IMR-90 (cell line): ENCODE data around the gene CPOX. TPM values are rescaled to one million over a fixed set of nuclear protein-coding genes. Genes with fewer than 3 reads are reported as not detected.

Source experiments
- ATAC-seq: fragments of 200-7000 bp; cut with Tn5 transposase; 2 replicates; pipeline ENCODE4 v1.9.1; 2020; ENCODE audit warnings: low read depth, mild to moderate bottlenecking, moderate library complexity
- BruUV-seq: library from RNA; stranded (reverse); fragments of 400-500 nt; replicated peaks from 2 replicates; lab custom pipeline; 2021; lab: Mats Ljungman, UMichigan
- CTCF ChIA-PET: fragments of 300-600 bp; formaldehyde crosslinking; extraction: SDS; loops from one replicate; lab custom pipeline; 2021; ENCODE audit warnings: antibody characterized with exemption; lab: Yijun Ruan, JAX
- POLR2A ChIA-PET: fragments of 300-600 bp; sonication (Branson Sonifier 250); formaldehyde crosslinking; loops from one replicate; lab custom pipeline; 2022; ENCODE audit warnings: antibody characterized with exemption; ENCODE audit not compliant: unreplicated experiment; lab: Charles Lee
- DNase-seq: peaks from one replicate; pipeline ENCODE4 v3.0.0; 2013
- H2AFZ ChIP-seq: replicated peaks from 2 replicates; pipeline ENCODE3; 2013; ENCODE audit warnings: low read length, mild to moderate bottlenecking; ENCODE audit not compliant: poor library complexity
- H2AK5ac ChIP-seq: 2 replicates; pipeline ENCODE4 v1.6.1; 2013; ENCODE audit warnings: low read depth, low read length, inconsistent platforms
- H2AK9ac ChIP-seq: replicated peaks from 2 replicates; pipeline ENCODE3; 2013; ENCODE audit warnings: mild to moderate bottlenecking, low read depth, low read length, moderate library complexity; ENCODE audit not compliant: poor library complexity
- H2BK120ac ChIP-seq: 2 replicates; pipeline ENCODE4 v1.6.1; 2013; ENCODE audit warnings: low read depth, low read length, inconsistent platforms
- H2BK15ac ChIP-seq: 3 replicates; pipeline ENCODE4 v1.6.1; 2013; ENCODE audit warnings: low read depth, low read length, inconsistent platforms
- H2BK20ac ChIP-seq: 2 replicates; pipeline ENCODE4 v1.6.1; 2013; ENCODE audit warnings: low read depth, mild to moderate bottlenecking, inconsistent platforms, low read length, moderate library complexity
- H2BK5ac ChIP-seq: 2 replicates; pipeline ENCODE4 v1.6.1; 2013; ENCODE audit warnings: mild to moderate bottlenecking, low read depth, low read length, inconsistent platforms; ENCODE audit not compliant: poor library complexity, severe bottlenecking
- H3K14ac ChIP-seq: replicated peaks from 2 replicates; pipeline ENCODE4 v1.6.1; 2013; ENCODE audit warnings: low read depth, low read length, inconsistent platforms
- H3K18ac ChIP-seq: 2 replicates; pipeline ENCODE4 v1.6.1; 2013; ENCODE audit warnings: low read depth, low read length, control low read depth
- H3K23ac ChIP-seq: 2 replicates; pipeline ENCODE4 v1.6.1; 2013; ENCODE audit warnings: low read depth, low read length, inconsistent platforms
- H3K27ac ChIP-seq: 2 replicates; pipeline ENCODE4 v1.5.1; 2013; ENCODE audit warnings: mild to moderate bottlenecking, control low read depth, low read length; ENCODE audit not compliant: insufficient read depth
- H3K27me3 ChIP-seq: 2 replicates; pipeline ENCODE4 v1.6.1; 2013; ENCODE audit warnings: low read length; ENCODE audit not compliant: control insufficient read depth, insufficient read depth
- H3K36me3 ChIP-seq: 2 replicates; pipeline ENCODE4 v1.6.1; 2013; ENCODE audit warnings: low read length, mixed read lengths; ENCODE audit not compliant: control insufficient read depth, insufficient read depth
- H3K4ac ChIP-seq: 2 replicates; pipeline ENCODE4 v1.6.1; 2013; ENCODE audit warnings: low read depth, low read length, inconsistent platforms
- H3K4me1 ChIP-seq: 2 replicates; pipeline ENCODE4 v1.6.1; 2013; ENCODE audit warnings: low read length, mixed read lengths; ENCODE audit not compliant: control insufficient read depth, insufficient read depth
- H3K4me2 ChIP-seq: 2 replicates; pipeline ENCODE4 v1.6.1; 2013; ENCODE audit warnings: low read depth, mild to moderate bottlenecking, control low read depth, low read length, moderate library complexity
- H3K4me3 ChIP-seq: 2 replicates; pipeline ENCODE4 v1.5.1; 2013; ENCODE audit warnings: low read depth, mild to moderate bottlenecking, control low read depth, low read length, moderate library complexity; ENCODE audit not compliant: insufficient read depth
- H3K56ac ChIP-seq: 2 replicates; pipeline ENCODE4 v1.6.1; 2013; ENCODE audit warnings: low read length, inconsistent platforms; ENCODE audit not compliant: insufficient read depth; ENCODE audit errors: extremely low read depth
- H3K79me1 ChIP-seq, 2 experiments: 2 replicates each; pipeline ENCODE4 v1.6.1; 2013; ENCODE audit warnings: low read length in 2 of 2, inconsistent platforms in 1 of 2, low read depth in 1 of 2
- H3K9ac ChIP-seq: 2 replicates; pipeline ENCODE4 v1.6.1; 2013; ENCODE audit warnings: low read depth, low read length, control low read depth
- H3K9me1 ChIP-seq: 2 replicates; pipeline ENCODE4 v1.6.1; 2013; ENCODE audit warnings: low read length, inconsistent platforms; ENCODE audit not compliant: insufficient read depth
- H3K9me3 ChIP-seq: 2 replicates; pipeline ENCODE4 v1.6.1; 2013; ENCODE audit warnings: low read length; ENCODE audit not compliant: control insufficient read depth, insufficient read depth
- H4K20me1 ChIP-seq: 2 replicates; pipeline ENCODE4 v1.6.1; 2013; ENCODE audit warnings: low read length, inconsistent platforms; ENCODE audit not compliant: insufficient read depth
- H4K5ac ChIP-seq: 2 replicates; pipeline ENCODE4 v1.6.1; 2013; ENCODE audit warnings: mild to moderate bottlenecking, low read depth, low read length, control low read depth
- H4K8ac ChIP-seq, 2 experiments: 2 replicates each; pipeline ENCODE4 v1.6.1; 2013; ENCODE audit warnings: low read depth in 2 of 2, low read length in 2 of 2, control low read depth in 1 of 2, inconsistent platforms in 1 of 2
- H4K91ac ChIP-seq: 2 replicates; pipeline ENCODE4 v1.6.1; 2013; ENCODE audit warnings: low read depth, low read length, inconsistent platforms; ENCODE audit not compliant: insufficient read depth
- BHLHE40 ChIP-seq: fragments of 150-350 bp; IDR thresholded peaks from 2 replicates; pipeline ENCODE4 v1.6.1; 2016; ENCODE audit warnings: mild to moderate bottlenecking, low read depth, low read length
- CEBPB ChIP-seq: IDR thresholded peaks from 2 replicates; pipeline ENCODE4 v1.6.1; 2012; ENCODE audit warnings: low read depth, low read length, improper control_type of control experiment
- FOS ChIP-seq: fragments of 150-350 bp; IDR thresholded peaks from 2 replicates; pipeline ENCODE4 v1.6.1; 2016; ENCODE audit warnings: low read depth, low read length
- MAFK ChIP-seq: IDR thresholded peaks from 2 replicates; pipeline ENCODE4 v1.6.1; 2012; ENCODE audit warnings: low read depth, low read length, improper control_type of control experiment
- MAZ ChIP-seq: IDR thresholded peaks from 2 replicates; pipeline ENCODE4 v1.6.1; 2012; ENCODE audit warnings: low read depth, mild to moderate bottlenecking, low read length, improper control_type of control experiment, moderate library complexity, borderline replicate concordance
- RAD21 ChIP-seq: IDR thresholded peaks from 2 replicates; pipeline ENCODE4 v1.6.1; 2012; ENCODE audit warnings: low read length, improper control_type of control experiment
- RFX5 ChIP-seq: IDR thresholded peaks from 2 replicates; pipeline ENCODE4 v1.8.0; 2012; ENCODE audit warnings: low read depth, mild to moderate bottlenecking, low read length, moderate library complexity
- USF2 ChIP-seq: fragments of 150-350 bp; IDR thresholded peaks from 2 replicates; pipeline ENCODE4 v1.6.1; 2017; ENCODE audit warnings: mild to moderate bottlenecking, antibody characterized with exemption, low read length, low read depth
- WGBS, 2 experiments: methylation state at CpG; one replicate each; pipeline versions ENCODE4 v1.1.5 to v1.1.7; 2013; ENCODE audit warnings: missing lambda C conversion rate in 2 of 2; ENCODE audit not compliant: insufficient read length in 1 of 2; ENCODE audit errors: extremely low coverage in 2 of 2; 5-methylcytosine and 5-hydroxymethylcytosine counted together
- dilution Hi-C: fragments of 300-500 bp; cut with HindIII; formaldehyde crosslinking; loops from one replicate; pipeline ENCODE4 v1.14.3; 2018; ENCODE audit warnings: low sequenced_read_pairs; ENCODE audit not compliant: unreplicated experiment
- in situ Hi-C: fragments of 300-500 bp; cut with MboI; formaldehyde crosslinking; loops from 3 replicates; pipeline ENCODE4 v1.14.3; 2019; ENCODE audit warnings: low sequenced_read_pairs, inconsistent platforms, mixed read lengths
- intact Hi-C: fragments of 100-400 bp; cut with micrococcal nuclease; formaldehyde crosslinking; loops from 2 replicates; pipeline ENCODE4 v1.10.0; 2022
- polyA plus RNA-seq, 3 experiments: library from polyadenylated mRNA; depleted of rRNA; stranded (reverse); fragments of >200 nt; gene quantifications; 2 replicates each; pipeline ENCODE4 v1.2.3, GENCODE V29; 2012; ENCODE audit warnings: low replicate concordance in 1 of 3
- total RNA-seq: library from RNA; depleted of rRNA; stranded (reverse); fragments of >200 nt; gene quantifications from 2 replicates; pipeline ENCODE4 v1.2.3, GENCODE V29; 2012
- TF ChIP-seq, protein P1 (sequence below): conservative IDR thresholded peaks from 2 replicates; pipeline ENCODE4 v1.5.1; 2012; ENCODE audit warnings: mild to moderate bottlenecking, low read depth, low read length, improper control_type of control experiment

CPOX gene
- total and polyA plus RNA-seq, 2 of the 4 experiments (the other 2 are of a cell fraction) = 14.5 to 19.4 TPM

DNA sequence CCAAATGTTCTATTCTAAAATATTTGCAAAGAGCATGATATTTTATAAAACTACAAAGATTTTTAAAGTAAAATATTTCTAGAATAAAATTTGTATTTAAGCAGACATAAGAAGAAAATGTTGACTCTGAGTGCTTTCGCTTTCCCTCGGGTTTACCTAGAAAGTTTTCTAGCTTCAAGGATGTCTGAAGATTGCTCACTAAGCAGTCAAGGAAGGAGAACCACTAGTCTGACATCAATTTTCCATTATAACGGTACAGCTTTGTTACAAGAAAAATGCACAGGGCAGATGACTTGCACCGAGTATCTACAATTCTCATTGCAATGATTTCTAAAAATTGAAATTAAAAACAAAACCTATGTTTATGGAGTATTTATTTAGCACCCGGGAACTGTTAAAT is 47.5 kb downstream of the CPOX start:
- Histone ChIP-seq H2AFZ (no peak overlapping the region), H3K4ac (no peak overlapping the region), H3K9ac (no peak overlapping the region), H3K27me3 (peaks cover 12% of the 10 kb centered on the region), H3K9me3 (no peaks in the 10 kb centered on the region), H3K36me3 (no peaks in the 10 kb centered on the region), H2BK20ac (no peak overlapping the region), H2BK15ac (no peak overlapping the region), H4K8ac (no peak overlapping the region), H3K18ac (no peak overlapping the region), H3K14ac (no peak overlapping the region), H3K27ac (no peak overlapping the region), H4K91ac (no peak overlapping the region), H3K4me3 (no peak overlapping the region), H3K79me1 (no peaks in the 10 kb centered on the region), H3K4me1 (no peaks in the 10 kb centered on the region), H3K56ac (no peak overlapping the region), H4K5ac (no peak overlapping the region), H2BK5ac (no peak overlapping the region), H4K20me1 (no peaks in the 10 kb centered on the region), H2BK120ac (no peak overlapping the region), H3K4me2 (no peak overlapping the region), H3K23ac (no peak overlapping the region), H3K9me1 (no peaks in the 10 kb centered on the region), H2AK5ac (no peak overlapping the region), H2AK9ac (no peak overlapping the region)
- no peak for ATAC-seq
- TF ChIP-seq USF2 (no peak), FOS (no peak), MAFK (no peak), RFX5 (no peak), CEBPB (no peak), BHLHE40 (no peak), MAZ (no peak), RAD21 (no peak)
- TF ChIP-seq, protein P1, sequence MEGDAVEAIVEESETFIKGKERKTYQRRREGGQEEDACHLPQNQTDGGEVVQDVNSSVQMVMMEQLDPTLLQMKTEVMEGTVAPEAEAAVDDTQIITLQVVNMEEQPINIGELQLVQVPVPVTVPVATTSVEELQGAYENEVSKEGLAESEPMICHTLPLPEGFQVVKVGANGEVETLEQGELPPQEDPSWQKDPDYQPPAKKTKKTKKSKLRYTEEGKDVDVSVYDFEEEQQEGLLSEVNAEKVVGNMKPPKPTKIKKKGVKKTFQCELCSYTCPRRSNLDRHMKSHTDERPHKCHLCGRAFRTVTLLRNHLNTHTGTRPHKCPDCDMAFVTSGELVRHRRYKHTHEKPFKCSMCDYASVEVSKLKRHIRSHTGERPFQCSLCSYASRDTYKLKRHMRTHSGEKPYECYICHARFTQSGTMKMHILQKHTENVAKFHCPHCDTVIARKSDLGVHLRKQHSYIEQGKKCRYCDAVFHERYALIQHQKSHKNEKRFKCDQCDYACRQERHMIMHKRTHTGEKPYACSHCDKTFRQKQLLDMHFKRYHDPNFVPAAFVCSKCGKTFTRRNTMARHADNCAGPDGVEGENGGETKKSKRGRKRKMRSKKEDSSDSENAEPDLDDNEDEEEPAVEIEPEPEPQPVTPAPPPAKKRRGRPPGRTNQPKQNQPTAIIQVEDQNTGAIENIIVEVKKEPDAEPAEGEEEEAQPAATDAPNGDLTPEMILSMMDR = no peak
- POLR2A ChIA-PET = no interaction called here
- intact Hi-C loops = loop anchor here (5.0 kb wide), 1 partner anchor 109 kb away; no protein-coding TSS in a partner anchor
- WGBS, 2 experiments = no CpG with 5 or more reads among the region's 5 CpGs
- dilution Hi-C loops = no loop called here
- DNase-seq = no peak
- BruUV-seq = no TSS peak
- CTCF ChIA-PET = no interaction called here
- in situ Hi-C loops = no loop called here
